CD4-positive, alpha-beta memory T cell (primary cell): ENCODE results near the gene BTLA. TPM values are rescaled to one million over a fixed set of nuclear protein-coding genes. Genes with fewer than 3 reads are reported as not detected.

Experiments
- CTCF ChIA-PET: fragments of 350-600 bp; sonication (Branson Sonifier 250); formaldehyde crosslinking; loops from one replicate; lab custom pipeline; 2021; ENCODE audit warnings: inconsistent platforms; ENCODE audit not compliant: partially characterized antibody; lab: Charles Lee
- POLR2A ChIA-PET: fragments of 350-600 bp; sonication (Branson Sonifier 250); formaldehyde crosslinking; loops from one replicate; lab custom pipeline; 2021; ENCODE audit not compliant: partially characterized antibody; lab: Charles Lee
- DNase-seq, 5 donors: peaks; one replicate each; pipeline versions ENCODE4 v3.0.0 to v3.0.0-alpha.2; 2020 to 2022; ENCODE audit warnings: mixed read lengths in 1 of 5
- H3K27ac ChIP-seq: one replicate; pipeline ENCODE4 v1.7.0; 2013; ENCODE audit warnings: low read depth, low read length
- H3K27me3 ChIP-seq: 2 replicates; pipeline ENCODE4 v1.7.0; 2013; ENCODE audit warnings: mild to moderate bottlenecking, low read length, moderate library complexity; ENCODE audit not compliant: insufficient read depth
- H3K36me3 ChIP-seq: 2 replicates; pipeline ENCODE4 v1.7.0; 2013; ENCODE audit warnings: mild to moderate bottlenecking, low read length, moderate library complexity; ENCODE audit not compliant: insufficient read depth
- H3K4me1 ChIP-seq: 2 replicates; pipeline ENCODE4 v1.7.0; 2013; ENCODE audit warnings: mild to moderate bottlenecking, low read length, moderate library complexity; ENCODE audit not compliant: insufficient read depth
- H3K4me3 ChIP-seq, 2 donors: one replicate each; pipeline ENCODE4 v1.7.0; 2013; ENCODE audit warnings: low read length in 2 of 2, mild to moderate bottlenecking in 1 of 2
- H3K9me3 ChIP-seq, 2 donors: one replicate each; pipeline ENCODE4 v1.7.0; 2013; ENCODE audit warnings: low read length in 2 of 2, control low read depth in 1 of 2; ENCODE audit not compliant: control insufficient read depth in 1 of 2
- H3K27ac Mint-ChIP-seq, 7 donors: one replicate each; pipeline ENCODE4 v1.8.0; 2020 to 2021; ENCODE audit warnings: mixed read lengths in 7 of 7, mild to moderate bottlenecking in 6 of 7, inconsistent platforms in 3 of 7, moderate library complexity in 3 of 7
- H3K27me3 Mint-ChIP-seq, 2 donors: one replicate each; pipeline ENCODE4 v1.8.0; 2020 to 2021; ENCODE audit warnings: mixed read lengths in 2 of 2
- H3K36me3 Mint-ChIP-seq, 2 donors: one replicate each; pipeline ENCODE4 v1.8.0; 2020 to 2021; ENCODE audit warnings: mixed read lengths in 2 of 2, inconsistent platforms in 1 of 2, mild to moderate bottlenecking in 1 of 2
- H3K4me1 Mint-ChIP-seq, 4 donors: one replicate each; pipeline ENCODE4 v1.8.0; 2020 to 2021; ENCODE audit warnings: mixed read lengths in 4 of 4, mild to moderate bottlenecking in 1 of 4
- H3K4me3 Mint-ChIP-seq, 8 donors: one replicate each; pipeline ENCODE4 v1.8.0; 2020 to 2021; ENCODE audit warnings: mixed read lengths in 8 of 8, mild to moderate bottlenecking in 7 of 8, moderate library complexity in 6 of 8, inconsistent platforms in 3 of 8
- H3K9me3 Mint-ChIP-seq, 8 donors: one replicate each; pipeline ENCODE4 v1.8.0; 2020 to 2021; ENCODE audit warnings: mixed read lengths in 8 of 8, mild to moderate bottlenecking in 5 of 8, inconsistent platforms in 3 of 8, moderate library complexity in 1 of 8
- intact Hi-C: fragments of 100-400 bp; cut with micrococcal nuclease; formaldehyde crosslinking; loops from one replicate; pipeline ENCODE4 v1.15.1; 2023
- polyA plus RNA-seq, 2 donors: library from polyadenylated mRNA; unstranded; fragments of 300-500 nt; fragmentation: Illumina TruSeq; gene quantifications; one replicate each; pipeline ENCODE4 v1.2.3, GENCODE V29; 2021
- total RNA-seq, 2 experiments: library from RNA; stranded (reverse); gene quantifications; one replicate each; pipeline ENCODE4 v1.2.3, GENCODE V29; 2021

The BTLA gene
- total and polyA plus RNA-seq, 4 experiments from 2014 or later: 17.5 to 24.9 (median 20.8) TPM

DNA sequence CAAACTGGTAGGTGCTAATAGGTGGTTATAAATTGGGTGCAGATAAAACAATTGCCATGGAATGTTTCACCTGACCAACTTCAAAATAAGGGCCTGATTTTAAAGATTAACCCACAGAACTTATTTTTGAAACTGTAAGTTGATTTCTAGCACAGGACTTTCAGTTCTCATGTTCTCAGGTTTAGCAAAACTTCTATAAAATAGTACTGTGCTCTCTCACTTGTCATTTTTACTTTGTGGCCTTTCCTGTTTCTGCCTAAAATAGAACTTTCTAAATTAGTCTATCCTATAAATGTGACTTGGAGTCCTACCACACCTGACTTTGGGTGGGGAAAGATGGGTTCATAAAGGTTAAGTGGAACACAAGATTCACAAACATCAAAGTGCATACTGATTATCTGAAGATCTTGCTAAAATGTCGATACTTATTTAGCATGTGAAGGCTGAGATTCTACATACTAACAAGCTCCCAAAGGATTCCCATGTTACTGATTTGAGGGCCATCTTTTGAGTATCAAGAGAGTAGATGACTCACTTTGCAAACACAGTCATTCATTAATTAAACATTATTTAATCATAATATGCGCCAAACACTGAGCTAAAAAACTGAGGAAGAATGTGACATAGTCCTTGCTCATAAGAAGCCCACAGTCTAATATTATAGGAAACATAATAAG, 38.6 kb downstream of the BTLA start:
- H3K9me3 Mint-ChIP-seq: no peaks in the 10 kb centered on the region
- peaks cover 3 to 5% of the 10 kb centered on the region in 2 donors for H3K36me3 Mint-ChIP-seq
- H3K27ac Mint-ChIP-seq: peak overlapping the region in 5 of 7 donors; percentile 49 to 93 (median 55)
- no peaks in the 10 kb centered on the region for H3K9me3 ChIP-seq
- H3K4me1 ChIP-seq: peaks cover 65% of the 10 kb centered on the region
- H3K27ac ChIP-seq: no peak overlapping the region
- H3K27me3 Mint-ChIP-seq: no peaks in the 10 kb centered on the region
- intact Hi-C loops: no loop called here
- no peak for DNase-seq
- H3K36me3 ChIP-seq: no peaks in the 10 kb centered on the region
- H3K4me1 Mint-ChIP-seq: peaks cover 44 to 72% (median 60%) of the 10 kb centered on the region in 4 donors
- no peak overlapping the region for H3K4me3 ChIP-seq
- ChIA-PET CTCF (interaction anchor here (1.3 kb wide), 1 partner anchor 349 kb away, joined by 4 read pairs; no protein-coding TSS in a partner anchor), POLR2A (interaction anchor here (0.9 to 1.0 kb wide), 2 partner anchors 31 to 39 kb away, joined by 3 to 4 read pairs; no protein-coding TSS in a partner anchor)
- no peaks in the 10 kb centered on the region for H3K27me3 ChIP-seq
- peak overlapping the region in 6 of 8 donors; percentile 31 to 84 (median 57) for H3K4me3 Mint-ChIP-seq

DNA sequence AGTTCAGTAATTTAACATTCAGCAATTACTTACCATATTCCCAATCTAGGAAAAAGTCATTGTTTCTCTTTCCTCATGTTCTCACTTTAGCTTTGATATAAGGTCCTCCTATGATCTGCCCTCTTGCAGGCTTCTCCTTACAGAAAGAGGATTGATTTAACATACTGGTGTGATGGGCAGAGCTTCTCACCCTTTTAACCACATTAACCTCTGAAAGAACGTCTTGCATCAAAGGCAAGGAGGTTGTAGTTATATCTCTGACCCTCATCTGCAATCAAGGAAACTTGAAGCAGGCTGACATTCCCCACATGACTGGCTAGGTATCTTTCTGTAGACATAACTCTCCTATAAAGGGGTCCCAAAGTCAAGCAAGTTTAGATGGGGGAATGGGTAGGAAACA, 39.5 kb downstream of the BTLA start:
- Histone ChIP-seq H3K4me1 (peaks cover 55% of the 10 kb centered on the region), H3K4me3 (no peak overlapping the region), H3K27ac (no peak overlapping the region), H3K36me3 (no peaks in the 10 kb centered on the region), H3K27me3 (no peaks in the 10 kb centered on the region), H3K9me3 (no peaks in the 10 kb centered on the region)
- Mint-ChIP-seq H3K9me3 (no peaks in the 10 kb centered on the region), H3K27ac (peak overlapping the region; percentile 49 to 93 (median 73)), H3K4me3 (peak overlapping the region in 6 of 8 donors; percentile 45 to 87 (median 71)), H3K4me1 (peaks cover 35 to 63% (median 52%) of the 10 kb centered on the region in 4 donors), H3K27me3 (no peaks in the 10 kb centered on the region), H3K36me3 (peaks cover 0 to 2% of the 10 kb centered on the region in 2 donors)
- ChIA-PET CTCF (interaction anchor here (1.3 kb wide), 1 partner anchor 348 kb away, joined by 4 read pairs; no protein-coding TSS in a partner anchor), POLR2A (no interaction called here)
- no peak for DNase-seq
- intact Hi-C loops: no loop called here

DNA sequence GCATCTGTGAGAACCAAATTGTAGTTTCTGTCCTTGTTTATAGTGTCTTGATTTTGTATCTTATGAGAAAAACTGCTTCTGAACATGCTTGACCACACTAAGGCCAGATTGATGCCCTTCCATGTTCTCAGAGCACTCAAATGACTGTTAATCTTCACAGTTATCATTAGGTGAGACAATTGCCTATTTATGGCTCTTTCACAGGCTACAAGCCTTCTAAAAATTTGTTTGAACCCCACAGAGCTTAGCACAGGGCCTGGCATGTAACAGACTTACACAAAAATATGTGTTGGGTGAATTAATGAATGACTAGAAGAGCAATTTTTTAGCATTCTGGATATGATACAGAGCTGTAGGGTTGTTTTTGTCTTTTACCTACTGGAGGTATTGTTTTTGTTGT, 43.1 kb downstream of the BTLA start:
- Mint-ChIP-seq H3K27ac (no peak overlapping the region), H3K36me3 (no peaks in the 10 kb centered on the region), H3K27me3 (no peaks in the 10 kb centered on the region), H3K9me3 (no peaks in the 10 kb centered on the region), H3K4me3 (no peak overlapping the region), H3K4me1 (peaks cover 18 to 30% (median 26%) of the 10 kb centered on the region in 4 donors)
- no peaks in the 10 kb centered on the region for H3K36me3 ChIP-seq
- DNase-seq: no peak
- H3K9me3 ChIP-seq: no peaks in the 10 kb centered on the region
- intact Hi-C loops: no loop called here
- POLR2A ChIA-PET: no interaction called here
- H3K4me3 ChIP-seq: no peak overlapping the region
- CTCF ChIA-PET: no interaction called here
- no peaks in the 10 kb centered on the region for H3K27me3 ChIP-seq
- H3K4me1 ChIP-seq: peaks cover 30% of the 10 kb centered on the region
- no peak overlapping the region for H3K27ac ChIP-seq

DNA sequence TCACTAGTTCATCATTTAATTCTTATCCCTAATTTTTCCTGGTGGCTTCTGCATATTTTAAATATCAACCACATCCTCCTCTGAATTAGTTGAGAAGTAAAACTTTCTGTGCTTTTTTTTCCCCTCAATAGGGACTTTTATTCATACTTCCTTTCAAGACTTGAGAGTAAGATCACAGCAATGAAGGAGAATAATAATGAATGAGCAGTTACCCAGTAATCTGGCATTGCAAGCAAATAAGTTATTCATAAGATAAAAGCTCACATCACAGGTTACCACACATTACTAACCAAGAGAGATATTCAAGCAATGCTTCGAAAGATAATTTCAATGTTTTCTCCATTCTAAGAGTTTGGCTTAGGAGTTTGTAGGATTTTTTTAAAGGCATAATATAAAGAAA, 50.3 kb downstream of the BTLA start:
- Histone ChIP-seq H3K4me1 (no peaks in the 10 kb centered on the region), H3K4me3 (no peak overlapping the region), H3K9me3 (no peaks in the 10 kb centered on the region), H3K27ac (no peak overlapping the region), H3K27me3 (no peaks in the 10 kb centered on the region), H3K36me3 (no peaks in the 10 kb centered on the region)
- intact Hi-C loops: no loop called here
- Mint-ChIP-seq H3K27ac (no peak overlapping the region), H3K4me3 (no peak overlapping the region), H3K36me3 (peaks cover 0 to 3% of the 10 kb centered on the region in 2 donors), H3K9me3 (peaks cover 0 to 2% (median 0%) of the 10 kb centered on the region in 8 donors), H3K4me1 (peaks cover 0 to 13% (median 5%) of the 10 kb centered on the region in 4 donors), H3K27me3 (no peaks in the 10 kb centered on the region)
- no peak for DNase-seq
- CTCF ChIA-PET: no interaction called here
- POLR2A ChIA-PET: no interaction called here

DNA sequence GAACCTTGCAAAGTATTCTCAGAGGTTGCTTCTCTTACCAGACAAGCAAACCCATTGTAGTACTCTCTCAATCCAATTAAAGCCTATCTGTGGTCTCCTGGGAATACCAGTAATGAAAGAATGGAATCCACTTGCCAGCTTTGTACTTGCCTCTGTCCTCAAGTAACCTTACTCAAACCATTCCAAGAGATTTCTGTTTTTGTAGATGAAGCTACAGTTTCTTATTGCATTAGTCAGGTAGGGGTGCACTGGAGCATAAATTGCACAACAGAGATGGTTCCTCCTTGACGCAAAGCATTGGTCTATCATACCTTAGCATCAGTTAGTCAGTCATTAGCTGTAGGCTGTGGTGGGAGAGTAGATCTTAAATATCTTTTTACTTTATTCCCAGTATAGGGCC, 52.9 kb downstream of the BTLA start:
- CTCF ChIA-PET: interaction anchor here (1.7 kb wide), 1 partner anchor 9 kb away, joined by 7 read pairs; no protein-coding TSS in a partner anchor
- intact Hi-C loops: no loop called here

DNA sequence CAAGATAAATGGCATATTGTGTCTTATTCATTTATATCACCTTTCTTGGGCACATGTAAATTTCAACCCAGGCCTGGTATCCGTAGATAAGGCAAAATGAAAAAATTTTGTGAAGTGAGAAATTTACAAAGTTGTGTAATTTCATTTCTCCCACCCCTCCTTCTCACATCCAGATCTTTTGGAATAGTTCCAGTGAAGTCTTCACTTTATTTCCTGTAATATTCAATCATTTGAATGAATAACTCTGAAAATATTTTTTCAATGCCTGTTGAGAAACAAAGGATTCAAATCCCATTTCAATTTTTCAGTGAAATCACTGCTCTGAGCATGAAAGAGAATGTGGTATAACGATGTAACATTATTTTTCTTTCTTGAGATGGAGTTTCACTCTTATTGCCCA, 53.4 kb downstream of the BTLA start:
- Mint-ChIP-seq H3K27me3 (no peaks in the 10 kb centered on the region), H3K36me3 (peaks cover 0 to 3% of the 10 kb centered on the region in 2 donors), H3K4me1 (peaks cover 0 to 14% (median 5%) of the 10 kb centered on the region in 4 donors), H3K9me3 (peaks cover 0 to 2% (median 0%) of the 10 kb centered on the region in 8 donors), H3K27ac (no peak overlapping the region), H3K4me3 (no peak overlapping the region)
- Histone ChIP-seq H3K27me3 (no peaks in the 10 kb centered on the region), H3K9me3 (no peaks in the 10 kb centered on the region), H3K27ac (no peak overlapping the region), H3K4me1 (no peaks in the 10 kb centered on the region), H3K36me3 (no peaks in the 10 kb centered on the region), H3K4me3 (no peak overlapping the region)
- ChIA-PET POLR2A (interaction anchor here (0.6 kb wide), 1 partner anchor 17 kb away, joined by 3 read pairs; no protein-coding TSS in a partner anchor), CTCF (interaction anchor here (1.7 kb wide), 1 partner anchor 8 kb away, joined by 7 read pairs; no protein-coding TSS in a partner anchor)
- no peak for DNase-seq
- intact Hi-C loops: no loop called here

More for the DNA sequence above, 52.9 kb downstream of the BTLA start:
- H3K4me1 Mint-ChIP-seq: peaks cover 0 to 14% (median 5%) of the 10 kb centered on the region in 4 donors
- no peaks in the 10 kb centered on the region for H3K4me1 ChIP-seq
- POLR2A ChIA-PET: no interaction called here
- H3K27me3 ChIP-seq: no peaks in the 10 kb centered on the region
- H3K9me3 ChIP-seq: no peaks in the 10 kb centered on the region
- no peaks in the 10 kb centered on the region for H3K27me3 Mint-ChIP-seq
- H3K4me3 ChIP-seq: no peak overlapping the region
- no peak overlapping the region for H3K4me3 Mint-ChIP-seq
- no peak overlapping the region for H3K27ac ChIP-seq
- H3K36me3 Mint-ChIP-seq: peaks cover 0 to 3% of the 10 kb centered on the region in 2 donors
- H3K9me3 Mint-ChIP-seq: peaks cover 0 to 2% (median 0%) of the 10 kb centered on the region in 8 donors
- no peak for DNase-seq
- H3K27ac Mint-ChIP-seq: no peak overlapping the region
- no peaks in the 10 kb centered on the region for H3K36me3 ChIP-seq
